Left lung (tissue), 10 donors: ENCODE results near the gene LPIN3. TPM values are rescaled to one million over a fixed set of nuclear protein-coding genes. Genes with fewer than 3 reads are reported as not detected.

ENCODE experiments used
- ATAC-seq: fragments of 200-7000 bp; cut with Tn5 transposase; one replicate; pipeline ENCODE4 v1.9.1; 2020; ENCODE audit warnings: moderate library complexity
- DNase-seq, 4 donors: peaks; one replicate each; pipeline ENCODE4 v3.0.0-alpha.2; 2013 to 2020
- H3K27ac ChIP-seq, 2 donors: fragments of 200-600 bp; sonication (generic) in 1 of 2; one replicate each; pipeline versions ENCODE4 v1.5.0 to v1.8.0; 2020 to 2021
- H3K27me3 ChIP-seq, 2 donors: fragments of 200-600 bp; sonication (generic) in 1 of 2; one replicate each; pipeline versions ENCODE4 v1.5.0 to v1.8.0; 2020 to 2021
- H3K36me3 ChIP-seq, 2 donors: fragments of 200-600 bp; sonication (generic) in 1 of 2; one replicate each; pipeline versions ENCODE4 v1.5.0 to v1.8.0; 2020 to 2021
- H3K4me1 ChIP-seq, 2 donors: fragments of 200-600 bp; one replicate each; pipeline ENCODE4 v1.8.0; 2021
- H3K4me3 ChIP-seq, 2 donors: fragments of 200-600 bp; sonication (generic) in 1 of 2; one replicate each; pipeline versions ENCODE4 v1.5.0 to v1.8.0; 2020 to 2021; ENCODE audit warnings: mild to moderate bottlenecking in 1 of 2
- H3K9me3 ChIP-seq, 2 donors: fragments of 200-600 bp; sonication (generic) in 1 of 2; one replicate each; pipeline versions ENCODE4 v1.5.0 to v1.8.0; 2020 to 2021
- intact Hi-C, 2 donors: fragments of 100-400 bp; cut with DNase I; formaldehyde crosslinking; loops; one replicate each; pipeline versions ENCODE4 v1.11.2 to v1.14.2; 2022
- polyA plus RNA-seq, 6 donors: library from polyadenylated mRNA; unstranded; fragments of 120-200 nt; gene quantifications; one replicate each; pipeline ENCODE4 v1.2.1, GENCODE V29; 2013; ENCODE audit not compliant: insufficient read length in 6 of 6
- total RNA-seq, 2 donors: library from RNA; stranded (reverse); fragmentation: NEBNext Ultra II Directional; extraction: Animal tissue kit (Norgen Biotek cat#: 25700); gene quantifications; one replicate each; pipeline ENCODE4 v1.2.1, GENCODE V29; 2021
- TF ChIP-seq, protein P1 (sequence below), 2 donors: fragments of 200-600 bp; sonication (generic) in 1 of 2; IDR thresholded peaks; one replicate each; pipeline versions ENCODE4 v1.5.0 to v1.8.0; 2021; ENCODE audit warnings: antibody characterized with exemption in 2 of 2
- donor health status: DM: no; HTN: yes; CAD: no.
- donor health status: DM: no; HTN: no; CAD: no.

LPIN3 gene
- total and polyA plus RNA-seq, 8 donors = 9.6 to 20.4 (median 14.2) TPM

DNA sequence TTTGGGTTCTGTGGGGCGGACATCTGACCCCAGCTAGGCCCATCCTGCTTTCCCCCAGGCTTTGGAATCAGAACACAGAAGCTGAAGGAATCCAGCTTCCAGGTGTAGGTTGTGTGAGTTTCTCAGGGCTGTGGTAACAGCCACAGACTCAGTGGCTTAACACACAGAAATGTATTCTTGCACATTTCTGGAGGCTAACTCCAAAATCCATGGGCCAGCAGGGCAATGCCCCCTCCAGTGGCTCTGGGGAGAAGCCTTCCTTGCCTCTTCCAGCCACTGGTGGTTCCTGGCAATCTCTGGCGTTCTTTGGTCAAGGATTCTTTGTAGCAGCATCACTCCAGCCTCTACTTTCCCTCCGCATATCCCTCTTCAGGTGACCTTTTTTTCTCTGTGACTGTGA, 27.3 kb downstream of the LPIN3 start:
- no peak for ATAC-seq
- Histone ChIP-seq H3K9me3 (peaks cover 0 to 14% of the 10 kb centered on the region in 2 donors), H3K4me1 (peaks cover 0 to 8% of the 10 kb centered on the region in 2 donors), H3K36me3 (no peaks in the 10 kb centered on the region), H3K27me3 (peaks cover 36 to 66% of the 10 kb centered on the region in 2 donors), H3K4me3 (no peak overlapping the region), H3K27ac (no peak overlapping the region)
- no peak for DNase-seq
- intact Hi-C loops = no loop called here
- TF ChIP-seq, protein P1, sequence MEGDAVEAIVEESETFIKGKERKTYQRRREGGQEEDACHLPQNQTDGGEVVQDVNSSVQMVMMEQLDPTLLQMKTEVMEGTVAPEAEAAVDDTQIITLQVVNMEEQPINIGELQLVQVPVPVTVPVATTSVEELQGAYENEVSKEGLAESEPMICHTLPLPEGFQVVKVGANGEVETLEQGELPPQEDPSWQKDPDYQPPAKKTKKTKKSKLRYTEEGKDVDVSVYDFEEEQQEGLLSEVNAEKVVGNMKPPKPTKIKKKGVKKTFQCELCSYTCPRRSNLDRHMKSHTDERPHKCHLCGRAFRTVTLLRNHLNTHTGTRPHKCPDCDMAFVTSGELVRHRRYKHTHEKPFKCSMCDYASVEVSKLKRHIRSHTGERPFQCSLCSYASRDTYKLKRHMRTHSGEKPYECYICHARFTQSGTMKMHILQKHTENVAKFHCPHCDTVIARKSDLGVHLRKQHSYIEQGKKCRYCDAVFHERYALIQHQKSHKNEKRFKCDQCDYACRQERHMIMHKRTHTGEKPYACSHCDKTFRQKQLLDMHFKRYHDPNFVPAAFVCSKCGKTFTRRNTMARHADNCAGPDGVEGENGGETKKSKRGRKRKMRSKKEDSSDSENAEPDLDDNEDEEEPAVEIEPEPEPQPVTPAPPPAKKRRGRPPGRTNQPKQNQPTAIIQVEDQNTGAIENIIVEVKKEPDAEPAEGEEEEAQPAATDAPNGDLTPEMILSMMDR (IDR thresholded peaks at IDR 0.05) = no peak

DNA sequence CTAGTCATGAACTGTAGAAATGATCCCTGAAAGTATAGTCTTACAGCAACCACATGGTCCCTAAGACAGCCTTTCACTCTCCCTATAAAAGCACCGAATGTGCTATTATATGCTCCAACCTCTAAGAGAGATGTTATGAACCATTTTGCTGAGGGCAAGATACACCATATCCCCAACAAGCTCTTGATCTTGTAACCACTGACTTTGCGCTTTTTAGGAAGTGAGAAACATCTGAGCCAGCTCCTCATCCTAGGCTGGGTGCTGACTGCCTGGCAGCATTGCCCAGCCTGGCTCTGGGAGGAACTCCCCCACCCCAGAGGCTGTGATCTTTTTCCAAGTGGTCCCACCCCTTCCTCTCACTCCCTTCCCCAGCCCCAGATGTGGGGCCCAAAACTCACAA, 29.1 kb downstream of the LPIN3 start:
- Histone ChIP-seq H3K4me3 (no peak overlapping the region), H3K36me3 (no peaks in the 10 kb centered on the region), H3K27ac (no peak overlapping the region), H3K9me3 (peaks cover 0 to 14% of the 10 kb centered on the region in 2 donors), H3K27me3 (peaks cover 30 to 62% of the 10 kb centered on the region in 2 donors), H3K4me1 (peaks cover 0 to 8% of the 10 kb centered on the region in 2 donors)
- no peak for DNase-seq
- ATAC-seq = no peak
- TF ChIP-seq, protein P1 (IDR thresholded peaks at IDR 0.05) = no peak
- intact Hi-C loops = no loop called here

DNA sequence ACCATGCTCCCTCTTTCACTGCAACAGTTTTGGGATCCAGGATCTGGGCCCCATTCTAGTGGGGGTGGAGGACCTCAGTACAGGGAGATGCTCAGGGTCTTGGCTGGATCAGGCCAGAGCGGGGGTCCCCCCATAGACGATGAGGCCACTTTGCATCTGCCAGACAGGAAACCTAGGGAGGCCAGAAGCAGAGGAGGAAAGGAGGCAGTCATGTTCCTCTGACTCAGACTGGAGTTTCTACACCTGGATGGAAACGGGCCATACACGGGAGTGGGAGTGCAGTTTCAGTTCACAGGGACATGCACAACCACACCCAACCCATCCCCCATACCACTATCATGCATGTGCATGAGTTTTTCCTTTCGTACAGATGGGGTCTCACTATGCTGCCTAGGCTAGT, 29.6 kb downstream of the LPIN3 start:
- Histone ChIP-seq H3K9me3 (peaks cover 0 to 14% of the 10 kb centered on the region in 2 donors), H3K27me3 (peaks cover 25 to 57% of the 10 kb centered on the region in 2 donors)
- intact Hi-C loops = no loop called here

DNA sequence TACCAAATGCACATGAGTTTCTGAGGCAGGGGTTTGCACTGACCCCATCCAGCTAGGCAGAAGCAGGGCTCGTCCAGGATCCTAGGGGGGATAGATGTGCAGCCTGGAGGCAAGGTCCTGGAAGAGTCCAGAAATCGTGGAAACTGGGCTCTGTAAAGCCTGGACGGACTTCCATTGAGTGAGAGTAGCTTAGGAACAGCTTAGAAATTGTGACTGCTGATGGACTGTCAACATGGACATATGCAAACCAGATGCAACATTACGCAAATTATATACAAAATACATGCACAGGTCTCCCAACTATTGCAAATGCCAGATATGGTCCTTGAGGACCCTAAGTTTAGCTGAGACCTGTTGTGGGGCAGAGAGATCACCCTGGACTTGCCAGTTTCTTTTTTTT, 30.8 kb downstream of the LPIN3 start:
- Histone ChIP-seq H3K27me3 (peaks cover 14 to 52% of the 10 kb centered on the region in 2 donors), H3K27ac (no peak overlapping the region), H3K36me3 (no peaks in the 10 kb centered on the region), H3K4me3 (no peak overlapping the region), H3K9me3 (peaks cover 0 to 14% of the 10 kb centered on the region in 2 donors), H3K4me1 (no peaks in the 10 kb centered on the region)
- TF ChIP-seq, protein P1 (IDR thresholded peaks at IDR 0.05) = no peak
- intact Hi-C loops = no loop called here
- no peak for ATAC-seq
- DNase-seq = no peak

More for the DNA sequence above, 29.6 kb downstream of the LPIN3 start:
- no peak for DNase-seq
- H3K4me1 ChIP-seq = peaks cover 0 to 8% of the 10 kb centered on the region in 2 donors
- no peak overlapping the region for H3K27ac ChIP-seq
- no peak for ATAC-seq
- H3K36me3 ChIP-seq = no peaks in the 10 kb centered on the region
- H3K4me3 ChIP-seq = no peak overlapping the region
- TF ChIP-seq, protein P1 (IDR thresholded peaks at IDR 0.05) = no peak

DNA sequence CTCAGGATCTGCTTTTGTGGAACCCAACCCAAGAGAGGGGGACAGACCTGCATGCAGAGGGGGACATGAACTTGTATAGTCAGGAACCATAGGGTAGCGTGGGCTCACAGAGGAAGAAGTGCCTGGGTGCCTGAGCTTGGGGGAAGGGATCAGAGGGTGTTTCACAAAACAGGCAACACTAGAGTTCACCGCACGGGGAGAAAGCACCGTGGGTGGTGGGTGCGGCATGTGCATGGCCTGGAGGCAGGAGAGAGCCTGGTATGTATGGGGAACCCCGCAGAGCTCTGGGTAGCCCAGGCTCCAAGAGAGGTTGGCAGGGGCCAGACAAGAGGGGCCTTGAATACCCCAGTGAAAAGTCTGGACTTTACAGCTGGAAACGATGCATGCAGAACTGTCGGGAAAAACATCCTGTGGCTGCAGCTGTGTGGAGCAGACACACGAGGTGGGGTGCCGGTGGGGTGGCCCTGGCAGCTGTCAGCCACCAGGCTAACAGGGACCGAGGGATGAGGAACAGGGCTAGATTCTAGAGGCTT, 32.7 kb downstream of the LPIN3 start:
- no peaks in the 10 kb centered on the region for H3K36me3 ChIP-seq
- H3K27me3 ChIP-seq = peaks cover 0 to 49% of the 10 kb centered on the region in 2 donors
- peaks cover 0 to 14% of the 10 kb centered on the region in 2 donors for H3K9me3 ChIP-seq
- TF ChIP-seq, protein P1 (IDR thresholded peaks at IDR 0.05) = no peak
- no peaks in the 10 kb centered on the region for H3K4me1 ChIP-seq
- DNase-seq (no peak), ATAC-seq (no peak)
- H3K4me3 ChIP-seq = no peak overlapping the region
- H3K27ac ChIP-seq = no peak overlapping the region
- intact Hi-C loops = no loop called here
